HEK293 (cell line): Measurements from ENCODE around the gene IL15.
A peak's percentile ranks its signal among the peaks of the same experiment; 100 is the strongest.

Experiments
- HOXA7 ChIP-seq: sonication (generic); formaldehyde crosslinking; IDR thresholded peaks from 2 replicates; pipeline ENCODE4 v1.8.1; 2022; ENCODE audit warnings: missing genetic modification reagents, borderline replicate concordance
- KLF10 ChIP-seq: fragments of 450-650 bp; IDR thresholded peaks from 2 replicates; pipeline ENCODE4 v1.5.1; 2018; ENCODE audit warnings: missing biosample characterization, mild to moderate bottlenecking, missing genetic modification characterization
- MYNN ChIP-seq: fragments of 450-650 bp; formaldehyde crosslinking; IDR thresholded peaks from 2 replicates; pipeline ENCODE4 v1.5.1; 2016; ENCODE audit warnings: missing biosample characterization, missing genetic modification characterization, borderline replicate concordance
- PRDM10 ChIP-seq: fragments of 450-650 bp; formaldehyde crosslinking; IDR thresholded peaks from 2 replicates; pipeline ENCODE4 v1.5.1; 2016; ENCODE audit warnings: missing biosample characterization, missing genetic modification characterization
- PRDM2 ChIP-seq: fragments of 450-650 bp; formaldehyde crosslinking; IDR thresholded peaks from 2 replicates; pipeline ENCODE4 v1.5.1; 2016; ENCODE audit warnings: missing biosample characterization, missing genetic modification characterization, borderline replicate concordance
- SP7 ChIP-seq: fragments of 450-650 bp; formaldehyde crosslinking; IDR thresholded peaks from 2 replicates; pipeline ENCODE4 v1.5.1; 2016; ENCODE audit warnings: missing biosample characterization, missing genetic modification characterization
- ZNF133 ChIP-seq: fragments of 450-650 bp; formaldehyde crosslinking; IDR thresholded peaks from 2 replicates; pipeline ENCODE4 v1.5.1; 2016; ENCODE audit warnings: missing biosample characterization, missing genetic modification characterization
- ZNF148 ChIP-seq: fragments of 450-650 bp; formaldehyde crosslinking; IDR thresholded peaks from 2 replicates; pipeline ENCODE4 v1.5.0; 2017; ENCODE audit warnings: missing biosample characterization, missing genetic modification characterization, borderline replicate concordance
- ZNF19 ChIP-seq: fragments of 450-650 bp; formaldehyde crosslinking; IDR thresholded peaks from 2 replicates; pipeline ENCODE4; 2016; ENCODE audit warnings: missing biosample characterization, missing genetic modification characterization, low read depth
- ZNF221 ChIP-seq: fragments of 450-650 bp; formaldehyde crosslinking; IDR thresholded peaks from 2 replicates; pipeline ENCODE4 v1.5.1; 2017; ENCODE audit warnings: missing biosample characterization, missing genetic modification characterization, borderline replicate concordance
- ZNF366 ChIP-seq: fragments of 450-650 bp; formaldehyde crosslinking; conservative IDR thresholded peaks from 2 replicates; pipeline ENCODE4 v1.5.1; 2016; ENCODE audit warnings: missing biosample characterization, missing genetic modification characterization
- ZNF404 ChIP-seq: fragments of 450-650 bp; formaldehyde crosslinking; IDR thresholded peaks from 2 replicates; pipeline ENCODE4 v1.5.1; 2017; ENCODE audit warnings: missing biosample characterization, missing genetic modification characterization
- ZNF433 ChIP-seq: fragments of 450-650 bp; formaldehyde crosslinking; IDR thresholded peaks from 2 replicates; pipeline ENCODE4 v1.5.1; 2016; ENCODE audit warnings: missing biosample characterization, missing genetic modification characterization, low read depth
- ZNF48 ChIP-seq: fragments of 450-650 bp; formaldehyde crosslinking; IDR thresholded peaks from 2 replicates; pipeline ENCODE4 v1.5.1; 2016; ENCODE audit warnings: missing biosample characterization, missing genetic modification characterization
- ZNF548 ChIP-seq: fragments of 450-650 bp; formaldehyde crosslinking; IDR thresholded peaks from 2 replicates; pipeline ENCODE4 v1.5.1; 2016; ENCODE audit warnings: missing biosample characterization, missing genetic modification characterization
- ZNF571 ChIP-seq: fragments of 450-650 bp; formaldehyde crosslinking; IDR thresholded peaks from 2 replicates; pipeline ENCODE4 v1.5.0; 2017; ENCODE audit warnings: missing biosample characterization, missing genetic modification characterization
- ZNF585B ChIP-seq: fragments of 450-650 bp; formaldehyde crosslinking; IDR thresholded peaks from 2 replicates; pipeline ENCODE4 v1.5.1; 2016; ENCODE audit warnings: missing biosample characterization, missing genetic modification characterization
- ZNF623 ChIP-seq: fragments of 450-650 bp; formaldehyde crosslinking; IDR thresholded peaks from 2 replicates; pipeline ENCODE4 v1.5.1; 2016; ENCODE audit warnings: missing biosample characterization, missing genetic modification characterization
- ZNF629 ChIP-seq: fragments of 450-650 bp; formaldehyde crosslinking; IDR thresholded peaks from 2 replicates; pipeline ENCODE4 v1.5.1; 2017; ENCODE audit warnings: missing biosample characterization, missing genetic modification characterization
- ZNF654 ChIP-seq: fragments of 450-650 bp; formaldehyde crosslinking; IDR thresholded peaks from 2 replicates; pipeline ENCODE4 v1.5.1; 2016; ENCODE audit warnings: low read depth, missing biosample characterization, missing genetic modification characterization
- ZNF660 ChIP-seq: fragments of 450-650 bp; IDR thresholded peaks from 2 replicates; pipeline ENCODE4 v1.5.1; 2018; ENCODE audit warnings: missing biosample characterization, mild to moderate bottlenecking, missing genetic modification characterization
- ZNF692 ChIP-seq: fragments of 450-650 bp; formaldehyde crosslinking; IDR thresholded peaks from 2 replicates; pipeline ENCODE4 v1.5.1; 2016; ENCODE audit warnings: missing biosample characterization, missing genetic modification characterization
- ZNF76 ChIP-seq: fragments of 450-650 bp; formaldehyde crosslinking; IDR thresholded peaks from 2 replicates; pipeline ENCODE4; 2016; ENCODE audit warnings: low read depth, missing biosample characterization, missing genetic modification characterization, borderline replicate concordance
- ZNF830 ChIP-seq: fragments of 450-650 bp; IDR thresholded peaks from 2 replicates; pipeline ENCODE4 v1.5.0; 2018; ENCODE audit warnings: missing biosample characterization, missing genetic modification characterization, low read depth, mild to moderate bottlenecking, moderate library complexity
- ZNF837 ChIP-seq: fragments of 450-650 bp; formaldehyde crosslinking; IDR thresholded peaks from 2 replicates; pipeline ENCODE4 v1.5.1; 2016; ENCODE audit warnings: missing biosample characterization, missing genetic modification characterization
- TF ChIP-seq, protein P1 (sequence below): fragments of 450-650 bp; formaldehyde crosslinking; IDR thresholded peaks from 2 replicates; pipeline ENCODE4 v1.5.1; 2016; ENCODE audit warnings: missing biosample characterization, missing genetic modification characterization

IL15 gene

GRCh38 chr4:141686146-141686775, 49.9 kb downstream of the IL15 start (continued):
- TF ChIP-seq ZNF76 (tag by site-specific recombination) (no peak), PRDM2 (tag by site-specific recombination) (no peak), ZNF692 (no peak; the same call in 1 of the 2 replicates), ZNF571 (tag by site-specific recombination) (no peak), ZNF585B (no peak), ZNF221 (no peak; the same call in 1 of the 2 replicates), ZNF404 (peak; percentile 95), ZNF623 (tag by site-specific recombination) (peak; percentile 89), PRDM10 (no peak), SP7 (tag by site-specific recombination) (peak; percentile 62), ZNF48 (no peak), ZNF433 (peak; percentile 96), ZNF660 (peak; percentile 49; the same call in 1 of the 2 replicates), ZNF366 (peak; percentile 59; the same call in 1 of the 2 replicates), ZNF837 (tag by site-specific recombination) (no peak), ZNF830 (tag by site-specific recombination) (no peak), ZNF629 (peak; percentile 99), ZNF148 (tag by site-specific recombination) (no peak), ZNF548 (tag by site-specific recombination) (no peak), HOXA7 (CRISPR knock-in tag) (no peak), ZNF654 (peak; percentile 64), KLF10 (tag by site-specific recombination) (no peak), MYNN (tag by site-specific recombination) (peak; percentile 46; the same call in 1 of the 2 replicates), ZNF133 (no peak), ZNF19 (tag by site-specific recombination) (peak; percentile 97)
- TF ChIP-seq, protein P1, sequence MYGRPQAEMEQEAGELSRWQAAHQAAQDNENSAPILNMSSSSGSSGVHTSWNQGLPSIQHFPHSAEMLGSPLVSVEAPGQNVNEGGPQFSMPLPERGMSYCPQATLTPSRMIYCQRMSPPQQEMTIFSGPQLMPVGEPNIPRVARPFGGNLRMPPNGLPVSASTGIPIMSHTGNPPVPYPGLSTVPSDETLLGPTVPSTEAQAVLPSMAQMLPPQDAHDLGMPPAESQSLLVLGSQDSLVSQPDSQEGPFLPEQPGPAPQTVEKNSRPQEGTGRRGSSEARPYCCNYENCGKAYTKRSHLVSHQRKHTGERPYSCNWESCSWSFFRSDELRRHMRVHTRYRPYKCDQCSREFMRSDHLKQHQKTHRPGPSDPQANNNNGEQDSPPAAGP (tag by site-specific recombination) = no peak
